Natural killer cell (primary cell): ENCODE results near the gene PRR33. TPM values are rescaled to one million over a fixed set of nuclear protein-coding genes. Genes with fewer than 3 reads are reported as not detected.

Experiments used
- ATAC-seq, 3 donors: fragments of 150-1000 bp in 2 of 3; fragments of 200-7000 bp in 1 of 3; cut with Tn5 transposase; 1 replicate in 1 of 3; 2 replicates in 2 of 3; pipeline ENCODE4 v1.10.0; 2021; ENCODE audit warnings: mild to moderate bottlenecking in 2 of 3, moderate library complexity in 2 of 3
- DNase-seq, 2 donors: peaks; one replicate each; pipeline versions ENCODE4 v3.0.0 to v3.0.0-alpha.2; 2013 to 2021; ENCODE audit warnings: mixed read lengths in 1 of 2
- H3K27ac ChIP-seq: one replicate; pipeline ENCODE4 v1.5.1; 2013; ENCODE audit warnings: mild to moderate bottlenecking, low read length
- H3K27me3 ChIP-seq: one replicate; pipeline ENCODE4 v1.6.1; 2013; ENCODE audit warnings: low read length; ENCODE audit not compliant: control insufficient read depth, insufficient read depth
- H3K36me3 ChIP-seq: one replicate; pipeline ENCODE4 v1.6.1; 2013; ENCODE audit warnings: low read length; ENCODE audit not compliant: control insufficient read depth, insufficient read depth
- H3K4me1 ChIP-seq: one replicate; pipeline ENCODE4 v1.6.1; 2013; ENCODE audit warnings: low read length; ENCODE audit not compliant: control insufficient read depth, insufficient read depth
- H3K4me3 ChIP-seq: one replicate; pipeline ENCODE4 v1.5.1; 2013; ENCODE audit warnings: low read length
- H3K9me3 ChIP-seq: one replicate; pipeline ENCODE4 v1.6.1; 2013; ENCODE audit warnings: low read length; ENCODE audit not compliant: control insufficient read depth, insufficient read depth
- H3K27ac Mint-ChIP-seq, 2 donors: one replicate each; pipeline ENCODE4 v1.8.0; 2022; ENCODE audit warnings: mild to moderate bottlenecking in 2 of 2, mixed read lengths in 2 of 2, moderate library complexity in 1 of 2
- H3K27me3 Mint-ChIP-seq, 2 donors: one replicate each; pipeline ENCODE4 v1.8.0; 2022; ENCODE audit warnings: low read depth in 2 of 2, mixed read lengths in 2 of 2
- H3K36me3 Mint-ChIP-seq: one replicate; pipeline ENCODE4 v1.8.0; 2022; ENCODE audit warnings: mixed read lengths
- H3K4me1 Mint-ChIP-seq, 2 donors: one replicate each; pipeline ENCODE4 v1.8.0; 2022; ENCODE audit warnings: mixed read lengths in 2 of 2
- H3K4me3 Mint-ChIP-seq: one replicate; pipeline ENCODE4 v1.8.0; 2022; ENCODE audit warnings: mild to moderate bottlenecking, moderate library complexity, mixed read lengths
- H3K9me3 Mint-ChIP-seq, 2 donors: one replicate each; pipeline ENCODE4 v1.8.0; 2022; ENCODE audit warnings: mixed read lengths in 2 of 2
- CTCF ChIP-seq: fragments of 200-600 bp; IDR thresholded peaks from one replicate; pipeline ENCODE4 v1.8.0; 2022; ENCODE audit warnings: antibody characterized with exemption
- WGBS: methylation state at CpG from one replicate; pipeline ENCODE4 v1.1.7; 2013; ENCODE audit warnings: missing lambda C conversion rate; ENCODE audit not compliant: insufficient coverage; 5-methylcytosine and 5-hydroxymethylcytosine counted together
- intact Hi-C: fragments of 100-400 bp; cut with micrococcal nuclease; formaldehyde crosslinking; loops from one replicate; pipeline ENCODE4 v1.14.2; 2022
- total RNA-seq, 4 donors: library from RNA; stranded (reverse); fragments of 120-200 nt in 1 of 4; gene quantifications; one replicate each; pipeline versions ENCODE4 v1.2.3 to v1.2.4, GENCODE V29; 2013 to 2022

PRR33 gene
- total RNA-seq, 3 donors from 2014 or later (not counting 1 experiment from before 2014, with no cell fraction given), result 0.14 to 0.32 TPM; not detected in 1

GRCh38 chr11:1868056-1868635 lies 23.5 kb downstream of the PRR33 start:
- Histone ChIP-seq H3K4me1 (peaks cover 98% of the 10 kb centered on the region), H3K27ac (no peak overlapping the region), H3K36me3 (peaks cover 17% of the 10 kb centered on the region), H3K9me3 (no peaks in the 10 kb centered on the region), H3K27me3 (no peaks in the 10 kb centered on the region), H3K4me3 (no peak overlapping the region)
- ATAC-seq (no peak), DNase-seq (no peak)
- H3K27ac Mint-ChIP-seq, result peak overlapping the region in 1 of 2 donors; percentile 82
- H3K4me3 Mint-ChIP-seq, result peak overlapping the region; percentile 42
- intact Hi-C loops, result no loop called here
- no peak for TF ChIP-seq CTCF
- H3K36me3 Mint-ChIP-seq, result no peaks in the 10 kb centered on the region
- H3K4me1 Mint-ChIP-seq, result peaks cover 50 to 55% of the 10 kb centered on the region in 2 donors
- WGBS, result 89% methylated on average over 14 of the region's 14 CpGs
- no peaks in the 10 kb centered on the region for H3K9me3 Mint-ChIP-seq
- no peaks in the 10 kb centered on the region for H3K27me3 Mint-ChIP-seq

GRCh38 chr11:1867381-1867780 lies 24.3 kb downstream of the PRR33 start:
- DNase-seq (no peak), ATAC-seq (no peak)
- Histone ChIP-seq H3K4me1 (peaks cover 98% of the 10 kb centered on the region), H3K9me3 (no peaks in the 10 kb centered on the region), H3K36me3 (peaks cover 19% of the 10 kb centered on the region), H3K27me3 (no peaks in the 10 kb centered on the region), H3K27ac (no peak overlapping the region), H3K4me3 (no peak overlapping the region)
- peaks cover 46 to 47% of the 10 kb centered on the region in 2 donors for H3K4me1 Mint-ChIP-seq
- WGBS, result 88% methylated on average over 8 of the region's 8 CpGs
- H3K9me3 Mint-ChIP-seq, result no peaks in the 10 kb centered on the region
- no peaks in the 10 kb centered on the region for H3K27me3 Mint-ChIP-seq
- H3K36me3 Mint-ChIP-seq, result no peaks in the 10 kb centered on the region
- intact Hi-C loops, result no loop called here
- H3K27ac Mint-ChIP-seq, result no peak overlapping the region
- H3K4me3 Mint-ChIP-seq, result no peak overlapping the region
- TF ChIP-seq CTCF, result no peak

- H3K9me3 Mint-ChIP-seq, result no peaks in the 10 kb centered on the region
- H3K4me1 Mint-ChIP-seq, result peaks cover 41% of the 10 kb centered on the region in 2 donors
- no peaks in the 10 kb centered on the region for H3K27me3 Mint-ChIP-seq
- ATAC-seq (no peak), DNase-seq (no peak)
- no peaks in the 10 kb centered on the region for H3K27me3 ChIP-seq
- no peak for TF ChIP-seq CTCF
- H3K36me3 ChIP-seq, result peaks cover 19% of the 10 kb centered on the region
- no peaks in the 10 kb centered on the region for H3K36me3 Mint-ChIP-seq
- WGBS, result 89% methylated on average over 15 of the region's 15 CpGs
- no peaks in the 10 kb centered on the region for H3K9me3 ChIP-seq
- no peak overlapping the region for H3K27ac Mint-ChIP-seq
- no peak overlapping the region for H3K27ac ChIP-seq
- no peak overlapping the region for H3K4me3 Mint-ChIP-seq
- H3K4me3 ChIP-seq, result no peak overlapping the region
- intact Hi-C loops, result no loop called here
- peaks cover 94% of the 10 kb centered on the region for H3K4me1 ChIP-seq
Observed at GRCh38 chr11:1866776-1867175, 24.9 kb downstream of the PRR33 start.

- Histone ChIP-seq H3K36me3 (peaks cover 19% of the 10 kb centered on the region), H3K4me3 (no peak overlapping the region), H3K27me3 (no peaks in the 10 kb centered on the region), H3K27ac (no peak overlapping the region), H3K9me3 (no peaks in the 10 kb centered on the region), H3K4me1 (peaks cover 88% of the 10 kb centered on the region)
- DNase-seq, result no peak
- Mint-ChIP-seq H3K4me3 (no peak overlapping the region), H3K9me3 (no peaks in the 10 kb centered on the region), H3K27me3 (no peaks in the 10 kb centered on the region), H3K36me3 (no peaks in the 10 kb centered on the region), H3K4me1 (peaks cover 36 to 40% of the 10 kb centered on the region in 2 donors), H3K27ac (peak overlapping the region in 1 of 2 donors; percentile 41)
- intact Hi-C loops, result no loop called here
- no peak for TF ChIP-seq CTCF
- 88% methylated on average over 8 of the region's 8 CpGs for WGBS
- ATAC-seq, result no peak
Observed at GRCh38 chr11:1866226-1866625, 25.5 kb downstream of the PRR33 start.
